Hematopoietic multipotent progenitor cell treated with erythropoietin and hydrocortisone succinate and interleukin-3 and kit ligand, for 15 days (in vitro differentiated cells): ENCODE results near the gene SMPX.

Source experiments
- DNase-seq: peaks from one replicate; pipeline ENCODE4 v3.0.0-alpha.2; 2015; ENCODE audit warnings: low spot score

Gene SMPX

DNA sequence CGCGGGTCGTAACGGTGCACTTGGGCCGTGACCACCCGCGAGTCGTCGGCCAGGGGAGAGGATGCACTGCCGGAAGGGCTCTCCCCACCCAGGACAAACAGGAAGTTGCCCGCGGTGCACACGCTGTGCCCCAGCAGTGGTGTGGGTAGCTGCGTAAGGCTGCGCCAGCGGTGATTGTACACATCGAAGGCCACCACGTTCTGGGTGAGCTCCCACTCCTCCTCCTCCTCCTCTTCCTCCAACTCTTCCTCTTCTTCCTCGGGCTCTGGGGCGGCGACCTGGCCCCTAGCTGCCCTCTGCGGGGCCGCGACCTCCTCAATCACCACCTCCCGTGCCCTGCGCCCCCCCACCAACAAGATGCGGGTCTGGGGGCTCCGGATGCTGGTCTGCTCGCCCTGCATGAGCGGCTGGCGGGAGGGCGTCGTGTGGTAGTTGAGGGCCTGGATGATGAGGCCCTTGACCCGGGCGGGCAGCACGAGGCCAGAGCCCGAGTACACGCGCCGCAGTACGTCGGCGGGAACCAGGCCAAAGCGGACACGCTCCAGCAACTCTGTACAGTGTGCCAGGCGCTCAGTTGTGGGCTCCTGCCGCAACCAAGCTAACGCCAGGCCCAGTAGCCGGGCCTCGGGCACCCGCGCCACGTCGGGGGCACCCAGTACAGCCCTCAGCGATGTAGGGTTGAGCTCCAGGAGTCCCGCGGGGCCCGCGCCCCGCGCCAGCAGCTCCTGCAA is 101.2 kb downstream of the SMPX start:
- DNase-seq: no peak
